HepG2 (cell line): ENCODE measurements around the gene TMEM258. TPM values are rescaled to one million over a fixed set of nuclear protein-coding genes. Genes with fewer than 3 reads are reported as not detected.

ENCODE experiments used
- DRAP1 ChIP-seq: IDR thresholded peaks from 2 replicates; pipeline ENCODE4 v1.6.1; 2016; ENCODE audit warnings: missing genetic modification reagents, missing compliant biosample characterization
- EP300 ChIP-seq, 3 experiments: sonication (generic) in 1 of 3; formaldehyde crosslinking in 1 of 3; IDR thresholded peaks; 2 replicates each; pipeline versions ENCODE4 v1.5.1 to v1.6.1; 2011 to 2020; ENCODE audit warnings: low read depth in 2 of 3, low read length in 2 of 3, borderline replicate concordance in 1 of 3, improper control_type of control experiment in 1 of 3, mild to moderate bottlenecking in 1 of 3, missing genetic modification reagents in 1 of 3, moderate library complexity in 1 of 3
- FOXJ3 ChIP-seq: sonication (generic); formaldehyde crosslinking; IDR thresholded peaks from 2 replicates; pipeline ENCODE4 v1.4.0; 2020; ENCODE audit warnings: missing genetic modification reagents, mild to moderate bottlenecking, borderline replicate concordance
- HOXA3 ChIP-seq: sonication (generic); formaldehyde crosslinking; IDR thresholded peaks from 2 replicates; pipeline ENCODE4 v1.5.0; 2020; ENCODE audit warnings: missing genetic modification reagents
- MAFF ChIP-seq: IDR thresholded peaks from 2 replicates; pipeline ENCODE4 v1.6.1; 2011; ENCODE audit warnings: low read depth, low read length, improper control_type of control experiment
- MAX ChIP-seq: IDR thresholded peaks from 2 replicates; pipeline ENCODE4 v1.6.1; 2012; ENCODE audit warnings: inconsistent platforms
- MBD4 ChIP-seq: IDR thresholded peaks from 2 replicates; pipeline ENCODE4 v1.6.1; 2012; ENCODE audit warnings: low read length, inconsistent platforms, borderline replicate concordance
- MED1 ChIP-seq: sonication (generic); formaldehyde crosslinking; IDR thresholded peaks from 2 replicates; pipeline ENCODE4 v1.4.0; 2020; ENCODE audit warnings: missing genetic modification reagents
- SAP130 ChIP-seq: IDR thresholded peaks from 2 replicates; pipeline ENCODE4 v1.6.1; 2016; ENCODE audit warnings: low read depth
- SRF ChIP-seq: IDR thresholded peaks from 2 replicates; pipeline ENCODE4 v1.6.1; 2011; ENCODE audit warnings: mild to moderate bottlenecking, low read depth, low read length, moderate library complexity
- SUZ12 ChIP-seq: fragments of 150-350 bp; IDR thresholded peaks from 2 replicates; pipeline ENCODE4 v1.6.1; 2014; ENCODE audit warnings: low read depth, low read length
- UBTF ChIP-seq: sonication (generic); formaldehyde crosslinking; IDR thresholded peaks from 2 replicates; pipeline ENCODE4 v1.4.0; 2020; ENCODE audit warnings: mild to moderate bottlenecking, missing genetic modification reagents
- WIZ ChIP-seq: sonication (generic); formaldehyde crosslinking; IDR thresholded peaks from 2 replicates; pipeline ENCODE4 v1.5.1; 2020; ENCODE audit warnings: mild to moderate bottlenecking, missing genetic modification reagents
- YEATS4 ChIP-seq: sonication (generic); formaldehyde crosslinking; IDR thresholded peaks from 2 replicates; pipeline ENCODE4 v1.4.0; 2020; ENCODE audit warnings: missing genetic modification reagents, borderline replicate concordance
- ZMAT5 ChIP-seq: sonication (generic); formaldehyde crosslinking; IDR thresholded peaks from 2 replicates; pipeline ENCODE4 v1.5.0; 2020; ENCODE audit warnings: mild to moderate bottlenecking, low read depth, missing genetic modification reagents, borderline replicate concordance
- ZNF280B ChIP-seq: sonication (generic); formaldehyde crosslinking; IDR thresholded peaks from 2 replicates; pipeline ENCODE4 v1.5.0; 2020; ENCODE audit warnings: missing genetic modification reagents, mild to moderate bottlenecking, borderline replicate concordance
- ZNF331 ChIP-seq: sonication (generic); formaldehyde crosslinking; IDR thresholded peaks from 2 replicates; pipeline ENCODE4 v1.4.0; 2020; ENCODE audit warnings: missing genetic modification reagents
- ZNF350 ChIP-seq: sonication (generic); formaldehyde crosslinking; IDR thresholded peaks from 2 replicates; pipeline ENCODE4 v1.4.0; 2020; ENCODE audit warnings: mild to moderate bottlenecking, low read depth, missing genetic modification reagents, borderline replicate concordance
- ZNF367 ChIP-seq: sonication (generic); formaldehyde crosslinking; IDR thresholded peaks from 2 replicates; pipeline ENCODE4 v1.4.0; 2020; ENCODE audit warnings: missing genetic modification reagents, borderline replicate concordance
- ZNF576 ChIP-seq: sonication (generic); formaldehyde crosslinking; IDR thresholded peaks from 2 replicates; pipeline ENCODE4 v1.4.0; 2020; ENCODE audit warnings: mild to moderate bottlenecking, missing genetic modification reagents
- ZSCAN5A ChIP-seq: sonication (generic); formaldehyde crosslinking; IDR thresholded peaks from 2 replicates; pipeline ENCODE4 v1.8.0; 2022; ENCODE audit warnings: mild to moderate bottlenecking, missing genetic modification reagents, borderline replicate concordance
- polyA plus RNA-seq, 8 experiments: library from polyadenylated mRNA; depleted of rRNA in 3 of 8; stranded (reverse) in 7 of 8; unstranded in 1 of 8; fragments of >200 nt; fragmentation: Illumina TruSeq in 4 of 8; extraction: Trizol in 4 of 8; gene quantifications; 2 replicates each; pipeline versions ENCODE4 v1.2.1 to v1.2.3, GENCODE V29; 2011 to 2016; ENCODE audit warnings: low read depth in 4 of 8, missing spikeins in 1 of 8, mixed read lengths in 1 of 8; ENCODE audit not compliant: insufficient read depth in 1 of 8
- total RNA-seq, 5 experiments: library from RNA; depleted of rRNA; stranded (reverse); fragments of >200 nt; fragmentation: Illumina TruSeq; extraction: Trizol; gene quantifications; 2 replicates each; pipeline ENCODE4 v1.2.3, GENCODE V29; 2016; ENCODE audit warnings: low read depth in 1 of 5

TMEM258 gene
- total and polyA plus RNA-seq, 2 of the 13 experiments (the other 11 are each of a cell fraction or from before 2014, with no cell fraction given) = 175 to 424 TPM

GRCh38 chr11:61814958-61815789, 22.8 kb upstream of the TMEM258 start (continued):
- TF ChIP-seq SAP130 (CRISPR knock-in tag) (peak; percentile 88), DRAP1 (CRISPR knock-in tag) (peak; percentile 90), MAX (peak; percentile 79), MBD4 (no peak), ZNF280B (CRISPR knock-in tag) (no peak; the same call in 1 of the 2 replicates), SRF (no peak), UBTF (CRISPR knock-in tag) (peak; percentile 16), SUZ12 (no peak), MED1 (CRISPR knock-in tag) (peak; percentile 79), FOXJ3 (CRISPR knock-in tag) (peak; percentile 61), EP300 (IDR thresholded peaks at IDR 0.05; ENCODE audit: low read depth in 2 of 2, low read length in 2 of 2) (no peak), EP300 (CRISPR knock-in tag; IDR thresholded peaks at IDR 0.05; ENCODE audit: borderline replicate concordance) (no peak; the same call in 1 of the 2 replicates), HOXA3 (peak; percentile 71), YEATS4 (peak; percentile 58; the same call in 1 of the 2 replicates), WIZ (CRISPR knock-in tag) (no peak), ZMAT5 (no peak), MAFF (no peak), ZSCAN5A (CRISPR knock-in tag) (0 out of 2 replicates have a peak, but pooled peaks have one; percentile 10), ZNF367 (CRISPR knock-in tag) (no peak), ZNF331 (CRISPR knock-in tag) (0 out of 2 replicates have a peak, but pooled peaks have one; percentile 10), ZNF576 (0 out of 2 replicates have a peak, but pooled peaks have one; percentile 54), ZNF350 (CRISPR knock-in tag) (peak; percentile 63; the same call in 1 of the 2 replicates)
